B cell (primary cell): Measurements from ENCODE around the gene JMJD1C. TPM values are rescaled to one million over a fixed set of nuclear protein-coding genes. Genes with fewer than 3 reads are reported as not detected.

Experiments used
- ATAC-seq: fragments of 200-7000 bp; cut with Tn5 transposase; one replicate; pipeline ENCODE4 v1.10.0; 2021; ENCODE audit warnings: low read depth, mild to moderate bottlenecking, moderate number of reproducible peaks, moderate library complexity
- CTCF ChIA-PET: fragments of 350-600 bp; sonication (Branson Sonifier 250); formaldehyde crosslinking; loops from one replicate; lab custom pipeline; 2021; ENCODE audit warnings: antibody characterized with exemption, inconsistent platforms; lab: Charles Lee
- POLR2A ChIA-PET: fragments of 350-600 bp; sonication (Branson Sonifier 250); formaldehyde crosslinking; loops from one replicate; lab custom pipeline; 2021; ENCODE audit warnings: antibody characterized with exemption; lab: Charles Lee
- DNase-seq: peaks from one replicate; pipeline ENCODE4 v3.0.0; 2013
- H2AFZ ChIP-seq: 2 replicates; pipeline ENCODE4 v1.6.1; 2012; ENCODE audit warnings: mild to moderate bottlenecking, low read depth, low read length; ENCODE audit not compliant: insufficient read depth, poor library complexity, severe bottlenecking
- H3K27ac ChIP-seq, 2 donors: 1 replicate in 1 of 2; 2 replicates in 1 of 2; pipeline ENCODE4 v1.5.1; 2012 to 2013; ENCODE audit warnings: low read length in 2 of 2, mild to moderate bottlenecking in 2 of 2, moderate library complexity in 1 of 2
- H3K27me3 ChIP-seq, 4 experiments: fragments of 200-600 bp in 1 of 4; sonication (generic) in 1 of 4; replicated peaks in 1 of 4; 1 replicate in 2 of 4; 2 replicates in 2 of 4; pipeline versions ENCODE4 v1.6.1 to v1.7.0; 2013 to 2016; ENCODE audit warnings: low read length in 3 of 4, mild to moderate bottlenecking in 2 of 4, mixed read lengths in 1 of 4, moderate library complexity in 1 of 4; ENCODE audit not compliant: insufficient read depth in 4 of 4, control insufficient read depth in 3 of 4; ENCODE audit errors: control extremely low read depth in 1 of 4
- H3K36me3 ChIP-seq, 2 experiments: replicated peaks in 1 of 2; 1 replicate in 1 of 2; 2 replicates in 1 of 2; pipeline versions ENCODE4 v1.6.1 to v1.7.1; 2013; ENCODE audit warnings: low read length in 1 of 2; ENCODE audit not compliant: insufficient read depth in 2 of 2, control insufficient read depth in 1 of 2; ENCODE audit errors: control extremely low read depth in 1 of 2, extremely low read depth in 1 of 2
- H3K4me1 ChIP-seq, 2 donors: fragments of 200-600 bp in 1 of 2; sonication (generic) in 1 of 2; 1 replicate in 1 of 2; 2 replicates in 1 of 2; pipeline versions ENCODE4 v1.5.1 to v1.6.1; 2013 to 2017; ENCODE audit warnings: low read length in 2 of 2; ENCODE audit not compliant: control insufficient read depth in 2 of 2, insufficient read depth in 2 of 2
- H3K4me2 ChIP-seq: replicated peaks from 2 replicates; pipeline ENCODE3; 2012; ENCODE audit warnings: mild to moderate bottlenecking, low read depth, low read length; ENCODE audit not compliant: poor library complexity, severe bottlenecking
- H3K4me3 ChIP-seq, 5 experiments: fragments of 200-600 bp in 1 of 5; sonication (generic) in 1 of 5; 1 replicate in 3 of 5; 2 replicates in 2 of 5; pipeline versions ENCODE4 v1.5.1 to v1.7.0; 2011 to 2016; ENCODE audit warnings: low read length in 4 of 5, mild to moderate bottlenecking in 4 of 5, low read depth in 2 of 5, control low read depth in 1 of 5, moderate library complexity in 1 of 5; ENCODE audit not compliant: insufficient read depth in 1 of 5; ENCODE audit errors: control extremely low read depth in 1 of 5, extremely low read depth in 1 of 5
- H3K79me2 ChIP-seq: fragments of 200-600 bp; sonication (generic); one replicate; pipeline ENCODE4 v1.6.0; 2016; ENCODE audit warnings: low read length; ENCODE audit not compliant: control insufficient read depth, insufficient read depth
- H3K9ac ChIP-seq: fragments of 200-600 bp; sonication (generic); 2 replicates; pipeline ENCODE4 v1.6.1; 2017; ENCODE audit warnings: mild to moderate bottlenecking, low read length, moderate library complexity
- H3K9me3 ChIP-seq, 3 donors: one replicate each; pipeline versions ENCODE4 v1.6.1 to v1.7.1; 2013; ENCODE audit warnings: low read length in 2 of 3; ENCODE audit not compliant: control insufficient read depth in 2 of 3, insufficient read depth in 1 of 3; ENCODE audit errors: control extremely low read depth in 1 of 3
- H4K20me1 ChIP-seq: 2 replicates; pipeline ENCODE4 v1.6.0; 2012; ENCODE audit warnings: mild to moderate bottlenecking, low read length; ENCODE audit not compliant: insufficient read depth, control insufficient read depth, poor library complexity, severe bottlenecking
- H3K27ac Mint-ChIP-seq: one replicate; pipeline ENCODE4 v1.8.0; 2021; ENCODE audit warnings: mixed read lengths
- H3K27me3 Mint-ChIP-seq: one replicate; pipeline ENCODE4 v1.8.0; 2021; ENCODE audit warnings: mixed read lengths
- H3K4me1 Mint-ChIP-seq: one replicate; pipeline ENCODE4 v1.8.0; 2021; ENCODE audit warnings: mixed read lengths
- H3K4me3 Mint-ChIP-seq: one replicate; pipeline ENCODE4 v1.8.0; 2021; ENCODE audit warnings: mixed read lengths
- H3K9me3 Mint-ChIP-seq: one replicate; pipeline ENCODE4 v1.8.0; 2022; ENCODE audit warnings: mixed read lengths; ENCODE audit not compliant: insufficient read depth
- EZH2 ChIP-seq: IDR thresholded peaks from 2 replicates; pipeline ENCODE4 v1.6.1; 2012; ENCODE audit warnings: borderline replicate concordance, low read depth, mild to moderate bottlenecking, moderate library complexity, low read length; ENCODE audit not compliant: insufficient read depth, poor library complexity, severe bottlenecking
- WGBS: methylation state at CpG from one replicate; pipeline ENCODE4 v1.1.5; 2013; ENCODE audit warnings: missing lambda C conversion rate; ENCODE audit not compliant: insufficient coverage; 5-methylcytosine and 5-hydroxymethylcytosine counted together
- intact Hi-C: fragments of 100-400 bp; cut with micrococcal nuclease; formaldehyde crosslinking; loops from one replicate; pipeline ENCODE4 v1.10.0; 2022
- polyA plus RNA-seq: library from polyadenylated mRNA; depleted of rRNA; stranded (reverse); fragments of >200 nt; gene quantifications from 2 replicates; pipeline ENCODE4 v1.2.3, GENCODE V29; 2012
- total RNA-seq, 2 donors: library from RNA; stranded (reverse); fragments of 120-200 nt in 1 of 2; gene quantifications; 1 replicate in 1 of 2; 2 replicates in 1 of 2; pipeline versions ENCODE4 v1.2.3 to v1.2.4, GENCODE V29; 2013 to 2022
- TF ChIP-seq, protein P1 (sequence below): fragments of 200-600 bp; IDR thresholded peaks from one replicate; pipeline ENCODE4 v1.8.0; 2022; ENCODE audit warnings: antibody characterized with exemption, mild to moderate bottlenecking

The JMJD1C gene
- total and polyA plus RNA-seq, 2 donors (not counting 1 experiment from before 2014, with no cell fraction given), result 81.8 to 235 TPM

DNA sequence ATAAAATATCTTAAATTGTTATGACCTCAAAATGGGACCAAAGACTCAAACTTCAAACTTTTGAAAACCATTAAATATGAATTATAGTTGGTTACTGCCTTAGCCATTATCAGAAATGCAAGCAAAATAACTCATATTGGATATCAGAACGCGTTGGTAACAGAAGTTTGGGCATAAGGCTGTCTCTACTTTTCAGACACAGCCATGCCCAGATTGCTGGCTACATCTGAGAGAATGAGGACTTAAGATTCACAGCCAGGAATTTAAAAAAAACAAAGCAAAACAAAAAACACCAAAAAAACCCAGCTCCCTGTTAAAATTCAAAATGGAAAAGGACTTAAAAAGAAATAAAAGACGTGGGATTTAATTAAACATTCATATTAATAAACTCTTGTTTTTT, 161.6 kb downstream of the JMJD1C start:
- H3K27ac ChIP-seq, result no peak overlapping the region
- H3K4me1 ChIP-seq, result no peaks in the 10 kb centered on the region
- no peak overlapping the region for H3K4me2 ChIP-seq
- H3K36me3 ChIP-seq, result no peaks in the 10 kb centered on the region
- no peaks in the 10 kb centered on the region for H3K9me3 ChIP-seq
- CTCF ChIA-PET, result interaction anchor here (0.5 kb wide), 1 partner anchor 10 kb away, joined by 3 read pairs; no protein-coding TSS in a partner anchor
- POLR2A ChIA-PET, result no interaction called here
- H3K4me3 ChIP-seq, result no peak overlapping the region
- Mint-ChIP-seq H3K4me3 (no peak overlapping the region), H3K9me3 (no peaks in the 10 kb centered on the region), H3K27ac (no peak overlapping the region), H3K27me3 (no peaks in the 10 kb centered on the region), H3K4me1 (peaks cover 9% of the 10 kb centered on the region)
- no peaks in the 10 kb centered on the region for H3K27me3 ChIP-seq
- H2AFZ ChIP-seq, result no peak overlapping the region
- no peak for TF ChIP-seq EZH2
- TF ChIP-seq, protein P1, sequence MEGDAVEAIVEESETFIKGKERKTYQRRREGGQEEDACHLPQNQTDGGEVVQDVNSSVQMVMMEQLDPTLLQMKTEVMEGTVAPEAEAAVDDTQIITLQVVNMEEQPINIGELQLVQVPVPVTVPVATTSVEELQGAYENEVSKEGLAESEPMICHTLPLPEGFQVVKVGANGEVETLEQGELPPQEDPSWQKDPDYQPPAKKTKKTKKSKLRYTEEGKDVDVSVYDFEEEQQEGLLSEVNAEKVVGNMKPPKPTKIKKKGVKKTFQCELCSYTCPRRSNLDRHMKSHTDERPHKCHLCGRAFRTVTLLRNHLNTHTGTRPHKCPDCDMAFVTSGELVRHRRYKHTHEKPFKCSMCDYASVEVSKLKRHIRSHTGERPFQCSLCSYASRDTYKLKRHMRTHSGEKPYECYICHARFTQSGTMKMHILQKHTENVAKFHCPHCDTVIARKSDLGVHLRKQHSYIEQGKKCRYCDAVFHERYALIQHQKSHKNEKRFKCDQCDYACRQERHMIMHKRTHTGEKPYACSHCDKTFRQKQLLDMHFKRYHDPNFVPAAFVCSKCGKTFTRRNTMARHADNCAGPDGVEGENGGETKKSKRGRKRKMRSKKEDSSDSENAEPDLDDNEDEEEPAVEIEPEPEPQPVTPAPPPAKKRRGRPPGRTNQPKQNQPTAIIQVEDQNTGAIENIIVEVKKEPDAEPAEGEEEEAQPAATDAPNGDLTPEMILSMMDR, result no peak
- ATAC-seq (no peak), DNase-seq (no peak)
- no peak overlapping the region for H3K9ac ChIP-seq
- H3K79me2 ChIP-seq, result peaks cover 69% of the 10 kb centered on the region
- intact Hi-C loops, result no loop called here
- peaks cover 9% of the 10 kb centered on the region for H4K20me1 ChIP-seq
- WGBS, result no CpG with 5 or more reads among the region's 3 CpGs

DNA sequence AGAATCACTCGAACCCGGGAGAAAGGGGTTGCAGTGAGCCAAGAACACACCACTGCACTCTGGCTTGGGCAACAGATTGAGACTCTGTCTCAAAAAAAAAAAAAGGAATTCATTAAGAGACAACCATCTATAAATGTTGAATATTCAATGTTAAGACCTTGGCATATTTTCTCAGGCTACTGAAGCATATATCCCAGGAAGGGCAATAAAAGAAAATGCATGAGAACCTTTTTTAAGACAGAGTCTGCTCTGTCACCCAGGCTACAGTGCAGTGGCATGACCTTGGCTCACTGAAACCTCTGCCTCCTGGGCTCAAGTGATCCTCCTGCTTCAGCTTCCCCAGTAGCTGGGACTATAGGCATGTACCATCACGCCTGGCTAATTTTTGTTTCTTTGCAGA, 165.0 kb downstream of the JMJD1C start:
- H3K36me3 ChIP-seq, result no peaks in the 10 kb centered on the region

More for the DNA sequence above, 165.0 kb downstream of the JMJD1C start:
- DNase-seq (no peak), ATAC-seq (no peak)
- no peak for TF ChIP-seq EZH2
- WGBS, result 100% methylated on average over 1 of the region's 3 CpGs
- ChIA-PET POLR2A (no interaction called here), CTCF (interaction anchor here (0.7 kb wide), 1 partner anchor 690 kb away, joined by 7 read pairs; no protein-coding TSS in a partner anchor)
- Histone ChIP-seq H3K4me3 (no peak overlapping the region), H3K9me3 (no peaks in the 10 kb centered on the region), H2AFZ (no peak overlapping the region), H3K4me2 (no peak overlapping the region), H3K79me2 (peaks cover 72% of the 10 kb centered on the region), H3K9ac (no peak overlapping the region), H4K20me1 (peaks cover 9% of the 10 kb centered on the region), H3K27ac (no peak overlapping the region), H3K27me3 (no peaks in the 10 kb centered on the region), H3K4me1 (no peaks in the 10 kb centered on the region)
- intact Hi-C loops, result no loop called here
- Mint-ChIP-seq H3K27ac (no peak overlapping the region), H3K4me3 (no peak overlapping the region), H3K9me3 (no peaks in the 10 kb centered on the region), H3K4me1 (peaks cover 8% of the 10 kb centered on the region), H3K27me3 (no peaks in the 10 kb centered on the region)
